ENCODE measurements around the gene DEFB115. TPM values are rescaled to one million over a fixed set of nuclear protein-coding genes. Genes with fewer than 3 reads are reported as not detected.

Gene DEFB115
- total and polyA plus RNA-seq, 2 donors, result not detected

- Histone ChIP-seq H3K9me3 (ENCODE audit: control insufficient read depth in 2 of 2, insufficient read depth in 1 of 2, low read length in 1 of 2) (no peaks in the 10 kb centered on the region), H3K4me3 (ENCODE audit: low read length in 2 of 2) (no peak within 1 kb of the TSS), H3K27me3 (ENCODE audit: control insufficient read depth in 2 of 2, insufficient read depth in 1 of 2, low read length in 1 of 2) (no peaks in the 10 kb centered on the region), H3K36me3 (ENCODE audit: control insufficient read depth in 2 of 2, insufficient read depth in 2 of 2, low read length in 1 of 2) (no peaks in the 10 kb centered on the region), H3K4me1 (ENCODE audit: control insufficient read depth in 2 of 2, insufficient read depth in 2 of 2, low read length in 2 of 2) (no peaks in the 10 kb centered on the region), H3K27ac (ENCODE audit: low read depth in 1 of 2, low read length in 1 of 2) (no peak within 1 kb of the TSS)
- DNase-seq (ENCODE audit: low read depth in 6 of 9, low spot score in 9 of 9), result no peak
- WGBS, result 60% methylated on average over 8 of the region's 8 CpGs
Observed at GRCh38 chr20:31308535-31309162, 51.2 kb downstream of the DEFB115 start, which contains the start of gene DEFB116. DEFB116 (minus strand) TSS chr20:31308585; CDS start chr20:31308585, 0 bp downstream.

Other genes with a start within 250 kb of the DEFB115 start
- gene DEFB116, start 50.9 kb downstream of the DEFB115 start, total RNA-seq, result not detected
- gene DEFB116, start 50.9 kb downstream of the DEFB115 start, polyA plus RNA-seq, result not detected
- not detected for gene DEFB118, start 110.9 kb downstream of the DEFB115 start, total RNA-seq
- 0.05 TPM for gene DEFB118, start 110.9 kb downstream of the DEFB115 start, polyA plus RNA-seq
- gene DEFB119, start 132.9 kb downstream of the DEFB115 start, total RNA-seq, result not detected
- not detected for gene DEFB119, start 132.9 kb downstream of the DEFB115 start, polyA plus RNA-seq
- not detected for gene DEFB121, start 148.6 kb downstream of the DEFB115 start, total RNA-seq
- not detected for gene DEFB121, start 148.6 kb downstream of the DEFB115 start, polyA plus RNA-seq
- gene DEFB123, start 183.0 kb downstream of the DEFB115 start, total RNA-seq, result not detected
- not detected for gene DEFB123, start 183.0 kb downstream of the DEFB115 start, polyA plus RNA-seq
- not detected for gene DEFB124, start 217.5 kb downstream of the DEFB115 start, total RNA-seq
- 0.23 TPM for gene DEFB124, start 217.5 kb downstream of the DEFB115 start, polyA plus RNA-seq
- gene REM1, start 217.6 kb downstream of the DEFB115 start, total RNA-seq, result 0.99 TPM
- gene REM1, start 217.6 kb downstream of the DEFB115 start, polyA plus RNA-seq, result 1.2 TPM